NCI-H2227 (cell line): ENCODE data around the gene PHTF1.

Source experiments
- DNase-seq: peaks from one replicate; lab custom pipeline; 2025; ENCODE audit not compliant: unreplicated experiment; lab: John Stamatoyannopoulos, UW

Gene PHTF1

GRCh38 chr1:113759333-113760101 lies at the start of gene PHTF1:
Gene PHTF1, minus strand, starts transcription at chr1:113759486. Its CDS starts 783 bp downstream, at chr1:113758703.
- peak; percentile 85 for DNase-seq

GRCh38 chr1:113808450-113809195 lies 49.3 kb upstream of the PHTF1 start:
- no peak for DNase-seq

- DNase-seq = no peak
These were observed 46.4 kb upstream of the PHTF1 start for GRCh38 chr1:113805639-113806038.

- no peak for DNase-seq
These were observed 45.9 kb upstream of the PHTF1 start for GRCh38 chr1:113805256-113805531.

DNA sequence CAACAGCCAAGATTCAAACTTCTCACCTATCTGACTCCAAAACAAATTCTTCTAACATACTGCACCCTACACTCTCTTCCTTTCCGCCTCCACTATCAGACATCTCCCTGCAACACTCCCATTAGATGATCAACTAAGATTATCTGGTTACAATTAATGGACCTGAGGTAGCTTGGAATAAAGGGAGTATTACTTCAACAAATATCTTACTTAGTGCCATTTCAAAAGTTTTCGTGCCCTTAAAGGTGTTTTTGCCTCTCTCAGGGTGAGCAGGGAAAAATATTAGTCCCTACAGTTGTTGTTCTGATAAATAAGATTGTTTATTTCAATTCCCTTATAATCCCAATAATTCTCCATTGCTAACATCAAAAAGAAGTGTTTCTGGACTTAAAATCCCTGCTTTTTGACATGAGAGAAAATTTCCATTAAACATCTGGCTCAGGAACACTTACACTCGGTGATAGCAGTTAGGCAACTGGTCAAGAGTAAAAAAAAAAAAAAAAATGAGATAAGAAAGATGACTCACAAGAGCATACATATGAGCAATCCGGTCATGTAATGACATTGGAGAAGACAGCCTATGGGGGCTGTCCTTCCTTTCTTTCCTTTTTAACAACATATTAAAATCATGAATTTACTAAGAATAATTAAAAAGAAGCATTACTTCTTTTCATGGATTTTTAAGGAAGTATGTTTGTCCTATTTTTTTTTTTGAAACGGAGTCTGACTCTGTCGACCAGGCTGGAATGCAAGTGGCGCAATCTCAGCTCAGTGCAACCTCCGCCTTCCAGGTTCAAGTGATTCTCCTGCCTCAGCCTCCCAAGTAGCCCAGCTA lies 45.4 kb upstream of the PHTF1 start:
- no peak for DNase-seq

- DNase-seq = no peak
These were observed 43.2 kb upstream of the PHTF1 start for GRCh38 chr1:113802367-113803007.

- DNase-seq = no peak
These were observed 41.2 kb upstream of the PHTF1 start for GRCh38 chr1:113800487-113800886.

DNA sequence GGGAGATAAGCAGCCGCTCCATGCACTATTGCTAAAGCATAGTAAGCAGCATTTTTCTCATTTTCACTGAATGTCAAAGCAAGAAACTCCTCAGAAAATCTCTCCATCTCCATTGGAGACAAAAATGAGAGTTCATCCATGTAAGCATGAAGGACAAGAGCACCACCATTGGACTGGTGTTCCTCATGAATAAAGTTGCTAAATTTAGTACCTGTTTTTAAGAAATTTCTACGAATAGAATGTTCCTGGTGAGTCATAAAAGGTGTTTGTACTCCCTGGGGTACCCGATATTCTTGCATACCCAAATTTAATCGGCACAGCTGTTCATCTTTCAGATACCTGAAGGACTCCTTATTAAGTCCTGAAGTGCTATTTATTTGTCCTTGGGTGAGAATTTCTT lies 38.2 kb upstream of the PHTF1 start:
- no peak for DNase-seq

GRCh38 chr1:113793878-113794834 lies 34.9 kb upstream of the PHTF1 start:
- DNase-seq = no peak

DNA sequence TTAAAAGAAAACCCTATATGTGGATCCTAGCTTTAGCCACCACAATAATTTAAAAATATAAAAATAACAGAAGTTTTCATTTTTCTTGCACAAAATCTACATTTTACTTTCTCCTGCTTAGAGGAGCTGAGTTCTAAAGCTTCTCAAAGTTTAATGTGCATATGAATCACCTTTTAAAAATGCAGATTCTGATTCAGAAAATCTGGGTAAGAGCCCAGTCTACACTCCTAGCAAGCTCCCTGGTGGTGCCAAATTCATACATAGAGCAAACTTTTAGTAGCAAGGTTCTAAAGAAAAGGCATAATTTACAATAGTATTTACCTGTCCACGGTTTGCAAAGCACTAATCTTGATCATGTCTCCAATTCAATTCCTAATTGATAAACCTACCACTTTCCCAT lies 33.7 kb upstream of the PHTF1 start:
- no peak for DNase-seq

DNA sequence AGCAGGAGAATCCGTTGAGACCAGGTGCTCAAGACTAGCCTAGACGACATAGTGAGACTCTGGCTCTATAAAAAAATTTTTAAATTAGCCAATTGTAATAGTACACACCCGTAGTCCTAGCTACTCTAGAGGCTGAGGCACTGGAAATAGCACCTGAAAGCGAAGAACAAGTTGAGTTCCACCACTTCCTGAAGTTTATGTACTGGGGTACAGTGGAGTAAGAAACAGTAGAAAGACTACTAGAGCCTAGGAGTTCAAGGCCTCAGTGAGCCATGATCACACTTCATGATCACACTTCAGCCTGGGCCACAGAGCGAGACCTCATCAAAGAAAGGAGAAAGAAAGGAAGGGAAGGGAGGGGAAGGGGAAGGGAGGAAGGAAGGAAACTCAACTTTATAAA lies 33.2 kb upstream of the PHTF1 start:
- no peak for DNase-seq

- no peak for DNase-seq
These were observed 29.5 kb upstream of the PHTF1 start for GRCh38 chr1:113788802-113789201.

DNA sequence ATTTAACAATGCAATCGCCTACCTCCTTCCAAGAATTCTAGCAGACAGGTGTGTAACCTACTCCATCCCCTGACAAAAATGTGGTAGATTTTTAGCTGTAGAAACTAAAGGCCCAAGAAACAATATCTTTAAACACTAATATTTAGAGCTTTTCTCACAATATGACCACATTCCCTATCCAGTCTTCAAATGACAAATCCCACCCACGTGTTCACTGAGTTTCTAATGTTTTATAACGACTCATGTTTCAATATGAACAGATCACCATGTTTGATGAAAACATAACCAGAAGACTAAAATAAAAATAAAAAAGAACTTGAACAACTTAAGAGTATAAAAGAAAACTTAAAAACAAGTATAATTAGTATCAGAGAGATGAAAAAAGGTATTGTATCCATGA lies 28.4 kb upstream of the PHTF1 start:
- DNase-seq = no peak

DNA sequence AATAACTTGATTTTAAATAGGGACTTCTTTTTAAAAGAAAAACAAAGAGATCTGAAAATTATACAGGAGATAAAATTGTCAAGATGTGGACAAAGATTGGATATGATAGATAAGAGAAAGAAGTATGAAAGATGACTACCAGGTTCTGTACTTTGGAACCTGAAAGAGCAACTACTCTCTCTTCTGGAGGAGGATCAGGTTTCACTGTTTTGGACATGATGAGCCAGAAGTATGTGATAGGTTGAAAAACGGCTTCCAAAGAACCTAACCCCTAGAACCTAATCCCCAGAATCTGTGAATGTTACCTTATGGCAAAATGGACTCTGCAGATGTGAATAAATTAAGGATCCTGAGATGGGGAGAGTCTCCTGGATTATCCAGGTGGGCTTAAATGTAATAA lies 26.8 kb upstream of the PHTF1 start:
- no peak for DNase-seq

DNA sequence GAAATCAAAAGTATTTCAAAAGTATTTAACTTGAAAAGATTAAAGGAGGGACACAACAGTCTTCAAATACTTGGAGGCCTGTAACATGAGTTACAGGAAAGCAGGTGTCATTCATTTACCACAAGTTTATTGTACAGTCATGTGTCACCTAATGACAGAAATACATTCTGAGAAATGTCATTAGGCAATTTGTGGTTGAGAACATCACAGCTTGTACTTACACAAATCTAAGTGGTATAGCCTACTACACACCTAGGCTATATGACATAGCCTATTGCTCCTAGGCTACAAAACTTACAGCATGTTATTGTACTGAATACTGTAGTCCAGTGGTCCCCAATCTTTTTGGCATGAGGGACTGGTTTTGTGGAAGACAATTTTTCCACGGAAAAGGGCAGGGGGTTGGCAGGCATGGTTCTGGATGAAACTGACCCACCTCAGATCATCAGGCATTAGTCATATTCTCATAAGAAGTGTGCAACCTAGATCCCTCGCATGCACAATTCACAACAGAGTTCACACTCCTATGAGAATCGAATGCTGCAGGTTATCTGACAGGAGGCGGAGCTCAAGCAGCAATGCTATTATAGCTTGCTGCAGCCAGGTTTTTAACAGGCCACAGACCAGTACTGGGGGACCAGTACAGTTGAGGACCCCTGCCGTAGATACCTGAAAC lies 25.0 kb upstream of the PHTF1 start:
- DNase-seq = no peak

GRCh38 chr1:113783254-113784103 lies 24.2 kb upstream of the PHTF1 start:
- no peak for DNase-seq

DNA sequence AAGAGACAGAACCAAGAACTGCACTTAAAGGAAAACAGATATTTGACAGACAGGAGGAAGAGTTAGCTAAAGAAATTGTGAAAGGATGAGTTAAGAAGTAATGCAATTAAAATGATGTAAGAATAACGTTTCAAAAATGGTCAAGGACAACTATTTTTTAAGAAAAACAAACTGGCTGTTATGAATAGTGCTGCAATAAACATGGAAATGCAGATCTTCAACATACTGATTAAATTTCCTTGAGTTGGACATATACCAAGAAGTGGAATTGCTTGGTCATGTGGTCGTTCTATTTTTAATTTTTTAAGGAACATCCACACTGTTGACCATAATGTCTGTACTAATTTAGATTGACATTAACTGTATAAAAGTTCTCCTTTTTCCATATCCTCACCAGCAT lies 23.1 kb upstream of the PHTF1 start:
- DNase-seq = no peak

GRCh38 chr1:113780374-113781146 lies 21.3 kb upstream of the PHTF1 start:
- DNase-seq = no peak
